SK-N-SH (cell line): ENCODE measurements around the gene EXOC6B. TPM values are rescaled to one million over a fixed set of nuclear protein-coding genes. Genes with fewer than 3 reads are reported as not detected.

ENCODE experiments used
- CTCF ChIA-PET: fragments of 300-600, 350-600 bp; formaldehyde crosslinking; extraction: SDS; loops from one replicate; lab custom pipeline; 2021; lab: Yijun Ruan, JAX
- POLR2A ChIA-PET: fragments of 350-600 bp; sonication (Branson Sonifier 250); formaldehyde crosslinking; extraction: SDS; loops from one replicate; lab custom pipeline; 2020; ENCODE audit warnings: antibody characterized with exemption, inconsistent platforms; lab: Yijun Ruan, JAX
- DNase-seq: peaks from one replicate; pipeline ENCODE4 v3.0.0; 2012
- H2AFZ ChIP-seq: fragments of 200-600 bp; sonication (generic); 2 replicates; pipeline ENCODE4 v1.8.1; 2016; ENCODE audit warnings: antibody characterized with exemption, mild to moderate bottlenecking, low read depth
- H3F3A ChIP-seq: fragments of 200-600 bp; sonication (generic); replicated peaks from 2 replicates; pipeline ENCODE3; 2016; ENCODE audit warnings: antibody characterized with exemption, mild to moderate bottlenecking; ENCODE audit not compliant: insufficient read depth
- H3K27ac ChIP-seq, 2 experiments: fragments of 200-500 bp in 1 of 2; fragments of 200-600 bp in 1 of 2; sonication (Bioruptor generic) in 1 of 2; sonication (generic), shearing (Covaris generic) in 1 of 2; 2 replicates each; pipeline versions ENCODE4 v1.5.1 to v1.6.1; 2014 to 2016; ENCODE audit warnings: low read depth in 2 of 2, inconsistent platforms in 1 of 2, low read length in 1 of 2, mild to moderate bottlenecking in 1 of 2, mixed read lengths in 1 of 2
- H3K27me3 ChIP-seq: fragments of 200-600 bp; sonication (generic), shearing (Covaris generic); 2 replicates; pipeline ENCODE4 v1.6.1; 2016; ENCODE audit warnings: mixed run types; ENCODE audit not compliant: insufficient read depth
- H3K36me3 ChIP-seq, 2 experiments: fragments of 200-500 bp in 1 of 2; fragments of 200-600 bp in 1 of 2; sonication (Bioruptor generic) in 1 of 2; sonication (generic) in 1 of 2; replicated peaks in 1 of 2; 2 replicates each; pipeline versions ENCODE3 to v1.5.1; 2014 to 2016; ENCODE audit warnings: low read length in 1 of 2, mild to moderate bottlenecking in 1 of 2; ENCODE audit not compliant: insufficient read depth in 2 of 2, control insufficient read depth in 1 of 2
- H3K4me1 ChIP-seq, 2 experiments: fragments of 200-500 bp in 1 of 2; fragments of 200-600 bp in 1 of 2; sonication (Bioruptor generic) in 1 of 2; sonication (generic), shearing (Covaris generic) in 1 of 2; 2 replicates each; pipeline versions ENCODE4 v1.5.1 to v1.6.1; 2014 to 2016; ENCODE audit warnings: low read depth in 1 of 2, low read length in 1 of 2, mixed run types in 1 of 2; ENCODE audit not compliant: insufficient read depth in 2 of 2, control insufficient read depth in 1 of 2
- H3K4me2 ChIP-seq: fragments of 200-600 bp; sonication (generic), shearing (Covaris generic); 2 replicates; pipeline ENCODE4 v1.6.1; 2017; ENCODE audit warnings: mixed run types
- H3K4me3 ChIP-seq, 2 experiments: fragments of 200-500 bp in 1 of 2; fragments of 200-600 bp in 1 of 2; sonication (Bioruptor generic) in 1 of 2; sonication (generic), shearing (Covaris generic) in 1 of 2; 2 replicates each; pipeline versions ENCODE4 v1.5.1 to v1.8.1; 2014 to 2016; ENCODE audit warnings: low read depth in 2 of 2, inconsistent platforms in 1 of 2, low read length in 1 of 2, mild to moderate bottlenecking in 1 of 2, mixed read lengths in 1 of 2, moderate library complexity in 1 of 2
- H3K79me2 ChIP-seq: fragments of 200-600 bp; sonication (generic); 2 replicates; pipeline ENCODE4 v1.8.1; 2017; ENCODE audit warnings: mild to moderate bottlenecking; ENCODE audit not compliant: insufficient read depth
- H3K9ac ChIP-seq: fragments of 200-600 bp; sonication (generic); 2 replicates; pipeline ENCODE4 v1.6.1; 2017; ENCODE audit warnings: mixed run types
- H3K9me2 ChIP-seq: fragments of 200-600 bp; sonication (generic); 2 replicates; pipeline ENCODE4 v1.6.1; 2017; ENCODE audit warnings: mixed run types
- H3K9me3 ChIP-seq: fragments of 200-600 bp; sonication (generic); 2 replicates; pipeline ENCODE4 v1.6.1; 2017; ENCODE audit warnings: mixed run types, mild to moderate bottlenecking, moderate library complexity
- H4K20me1 ChIP-seq: fragments of 200-600 bp; sonication (generic); 2 replicates; pipeline ENCODE4 v1.6.1; 2017; ENCODE audit warnings: mild to moderate bottlenecking, mixed run types; ENCODE audit not compliant: insufficient read depth
- CHD2 ChIP-seq: fragments of 150-350 bp; IDR thresholded peaks from 2 replicates; pipeline ENCODE4 v1.6.1; 2018; ENCODE audit warnings: low read length; ENCODE audit not compliant: partially characterized antibody
- FOXM1 ChIP-seq: IDR thresholded peaks from 2 replicates; pipeline ENCODE4 v1.4.0; 2012; ENCODE audit warnings: low read depth, mild to moderate bottlenecking
- GABPA ChIP-seq: IDR thresholded peaks from 2 replicates; pipeline ENCODE4 v1.4.0; 2012; ENCODE audit warnings: low read depth, mild to moderate bottlenecking
- GATA2 ChIP-seq: sonication (generic); formaldehyde crosslinking; IDR thresholded peaks from 2 replicates; pipeline ENCODE4 v1.5.0; 2020; ENCODE audit warnings: mild to moderate bottlenecking, missing genetic modification reagents
- JUND ChIP-seq: IDR thresholded peaks from 2 replicates; pipeline ENCODE4 v1.4.0; 2012
- MAX ChIP-seq: IDR thresholded peaks from 2 replicates; pipeline ENCODE4 v1.4.0; 2012; ENCODE audit warnings: low read depth
- MEF2A ChIP-seq: IDR thresholded peaks from 2 replicates; pipeline ENCODE4 v1.4.0; 2012; ENCODE audit warnings: low read depth, borderline replicate concordance
- NFIC ChIP-seq: IDR thresholded peaks from 2 replicates; pipeline ENCODE4 v1.4.0; 2012; ENCODE audit warnings: borderline replicate concordance
- NRF1 ChIP-seq: IDR thresholded peaks from 2 replicates; pipeline ENCODE4 v1.6.1; 2012; ENCODE audit warnings: low read depth, mild to moderate bottlenecking, low read length
- PBX3 ChIP-seq: IDR thresholded peaks from 2 replicates; pipeline ENCODE4; 2012
- SIN3A ChIP-seq: IDR thresholded peaks from 2 replicates; pipeline ENCODE4 v1.6.1; 2012; ENCODE audit warnings: low read depth, mild to moderate bottlenecking, low read length, moderate library complexity, borderline replicate concordance
- USF1 ChIP-seq: IDR thresholded peaks from 2 replicates; pipeline ENCODE4 v1.4.0; 2012; ENCODE audit warnings: low read depth, borderline replicate concordance
- WGBS: methylation state at CpG from one replicate; pipeline ENCODE4 v1.1.6; 2017; ENCODE audit warnings: low lambda C conversion rate; 5-methylcytosine and 5-hydroxymethylcytosine counted together
- polyA plus RNA-seq, 3 experiments: library from polyadenylated mRNA; depleted of rRNA; stranded (reverse); fragments of >200 nt; gene quantifications; 2 replicates each; pipeline ENCODE4 v1.2.3, GENCODE V29; 2012
- TF ChIP-seq, protein P1 (sequence below): fragments of 200-600 bp; sonication (generic); IDR thresholded peaks from 2 replicates; pipeline ENCODE4 v1.6.1; 2017; ENCODE audit warnings: antibody characterized with exemption, mild to moderate bottlenecking, moderate library complexity
- TF ChIP-seq, protein P2 (sequence below): IDR thresholded peaks from 2 replicates; pipeline ENCODE4 v1.6.1; 2012; ENCODE audit warnings: mild to moderate bottlenecking, low read depth, low read length, moderate library complexity
- TF ChIP-seq, protein P3 (sequence below): fragments of 150-350 bp; IDR thresholded peaks from 2 replicates; pipeline ENCODE4 v1.6.1; 2016; ENCODE audit warnings: mild to moderate bottlenecking, low read depth, low read length

EXOC6B gene
- polyA plus RNA-seq, 1 of the 3 experiments (the other 2 are of a cell fraction), result 7.4 TPM

DNA sequence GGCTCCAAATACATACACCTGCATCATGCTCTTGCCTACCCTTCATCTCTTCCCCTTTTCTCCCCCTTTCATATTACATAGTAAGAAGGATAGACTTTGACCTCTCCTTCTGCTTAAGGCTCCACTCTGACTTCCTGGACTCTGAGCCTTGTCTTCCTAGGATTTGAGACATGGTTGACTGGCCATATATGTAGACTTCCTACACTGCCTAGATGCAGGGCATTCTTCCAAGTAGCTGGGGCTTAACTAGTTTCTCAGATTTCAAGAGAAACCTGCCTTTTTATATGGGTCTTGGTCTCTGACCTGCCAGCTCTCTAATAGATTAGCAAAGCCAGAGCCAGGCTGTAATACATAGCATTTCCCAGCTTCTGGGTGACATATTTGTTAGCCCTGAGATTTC, 642.8 kb downstream of the EXOC6B start:
- no peak overlapping the region for H3K27ac ChIP-seq
- H2AFZ ChIP-seq, result no peak overlapping the region
- H3K79me2 ChIP-seq, result no peaks in the 10 kb centered on the region
- no peak overlapping the region for H3K4me2 ChIP-seq
- no peaks in the 10 kb centered on the region for H3F3A ChIP-seq
- no peak overlapping the region for H3K9ac ChIP-seq
- no peaks in the 10 kb centered on the region for H4K20me1 ChIP-seq
- TF ChIP-seq NRF1 (no peak), GATA2 (CRISPR knock-in tag) (no peak), MAX (no peak), GABPA (no peak), CHD2 (no peak), MEF2A (no peak)
- TF ChIP-seq, protein P1, sequence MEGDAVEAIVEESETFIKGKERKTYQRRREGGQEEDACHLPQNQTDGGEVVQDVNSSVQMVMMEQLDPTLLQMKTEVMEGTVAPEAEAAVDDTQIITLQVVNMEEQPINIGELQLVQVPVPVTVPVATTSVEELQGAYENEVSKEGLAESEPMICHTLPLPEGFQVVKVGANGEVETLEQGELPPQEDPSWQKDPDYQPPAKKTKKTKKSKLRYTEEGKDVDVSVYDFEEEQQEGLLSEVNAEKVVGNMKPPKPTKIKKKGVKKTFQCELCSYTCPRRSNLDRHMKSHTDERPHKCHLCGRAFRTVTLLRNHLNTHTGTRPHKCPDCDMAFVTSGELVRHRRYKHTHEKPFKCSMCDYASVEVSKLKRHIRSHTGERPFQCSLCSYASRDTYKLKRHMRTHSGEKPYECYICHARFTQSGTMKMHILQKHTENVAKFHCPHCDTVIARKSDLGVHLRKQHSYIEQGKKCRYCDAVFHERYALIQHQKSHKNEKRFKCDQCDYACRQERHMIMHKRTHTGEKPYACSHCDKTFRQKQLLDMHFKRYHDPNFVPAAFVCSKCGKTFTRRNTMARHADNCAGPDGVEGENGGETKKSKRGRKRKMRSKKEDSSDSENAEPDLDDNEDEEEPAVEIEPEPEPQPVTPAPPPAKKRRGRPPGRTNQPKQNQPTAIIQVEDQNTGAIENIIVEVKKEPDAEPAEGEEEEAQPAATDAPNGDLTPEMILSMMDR, result no peak
- TF ChIP-seq, protein P2, sequence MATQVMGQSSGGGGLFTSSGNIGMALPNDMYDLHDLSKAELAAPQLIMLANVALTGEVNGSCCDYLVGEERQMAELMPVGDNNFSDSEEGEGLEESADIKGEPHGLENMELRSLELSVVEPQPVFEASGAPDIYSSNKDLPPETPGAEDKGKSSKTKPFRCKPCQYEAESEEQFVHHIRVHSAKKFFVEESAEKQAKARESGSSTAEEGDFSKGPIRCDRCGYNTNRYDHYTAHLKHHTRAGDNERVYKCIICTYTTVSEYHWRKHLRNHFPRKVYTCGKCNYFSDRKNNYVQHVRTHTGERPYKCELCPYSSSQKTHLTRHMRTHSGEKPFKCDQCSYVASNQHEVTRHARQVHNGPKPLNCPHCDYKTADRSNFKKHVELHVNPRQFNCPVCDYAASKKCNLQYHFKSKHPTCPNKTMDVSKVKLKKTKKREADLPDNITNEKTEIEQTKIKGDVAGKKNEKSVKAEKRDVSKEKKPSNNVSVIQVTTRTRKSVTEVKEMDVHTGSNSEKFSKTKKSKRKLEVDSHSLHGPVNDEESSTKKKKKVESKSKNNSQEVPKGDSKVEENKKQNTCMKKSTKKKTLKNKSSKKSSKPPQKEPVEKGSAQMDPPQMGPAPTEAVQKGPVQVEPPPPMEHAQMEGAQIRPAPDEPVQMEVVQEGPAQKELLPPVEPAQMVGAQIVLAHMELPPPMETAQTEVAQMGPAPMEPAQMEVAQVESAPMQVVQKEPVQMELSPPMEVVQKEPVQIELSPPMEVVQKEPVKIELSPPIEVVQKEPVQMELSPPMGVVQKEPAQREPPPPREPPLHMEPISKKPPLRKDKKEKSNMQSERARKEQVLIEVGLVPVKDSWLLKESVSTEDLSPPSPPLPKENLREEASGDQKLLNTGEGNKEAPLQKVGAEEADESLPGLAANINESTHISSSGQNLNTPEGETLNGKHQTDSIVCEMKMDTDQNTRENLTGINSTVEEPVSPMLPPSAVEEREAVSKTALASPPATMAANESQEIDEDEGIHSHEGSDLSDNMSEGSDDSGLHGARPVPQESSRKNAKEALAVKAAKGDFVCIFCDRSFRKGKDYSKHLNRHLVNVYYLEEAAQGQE, result no peak
- no peaks in the 10 kb centered on the region for H3K4me1 ChIP-seq
- POLR2A ChIA-PET, result no interaction called here
- H3K9me3 ChIP-seq, result no peaks in the 10 kb centered on the region
- H3K27me3 ChIP-seq, result no peaks in the 10 kb centered on the region
- CTCF ChIA-PET, result no interaction called here
- no peak overlapping the region for H3K4me3 ChIP-seq
- H3K36me3 ChIP-seq, result peaks cover 0 to 10% of the 10 kb centered on the region in 2 experiments
- H3K9me2 ChIP-seq, result no peaks in the 10 kb centered on the region
- no peak for DNase-seq

DNA sequence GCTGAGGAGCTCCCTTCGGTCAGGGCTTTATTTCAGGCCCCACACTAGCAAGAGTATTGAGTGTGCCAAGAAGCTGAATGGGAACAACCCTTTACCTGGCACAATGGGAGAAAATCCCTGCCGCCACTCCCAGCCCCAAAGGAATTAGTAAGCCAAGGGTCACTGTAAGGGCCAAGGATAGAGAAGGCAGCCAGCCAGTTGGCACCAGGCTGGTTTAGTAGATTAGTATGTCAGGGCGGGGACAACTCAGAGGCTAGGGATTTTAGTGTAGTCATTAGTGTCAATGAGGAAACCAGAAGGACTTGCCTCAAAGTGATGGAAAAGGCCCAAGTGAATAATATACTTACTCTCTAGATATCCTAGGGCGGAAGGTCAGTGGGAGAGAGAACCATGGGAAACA, 643.3 kb downstream of the EXOC6B start:
- 84% methylated on average over 4 of the region's 4 CpGs for WGBS
- no peak for DNase-seq

More for the DNA sequence above, 643.3 kb downstream of the EXOC6B start:
- H3K4me3 ChIP-seq, result no peak overlapping the region
- H4K20me1 ChIP-seq, result no peaks in the 10 kb centered on the region
- H3K9ac ChIP-seq, result no peak overlapping the region
- H3F3A ChIP-seq, result no peaks in the 10 kb centered on the region
- H3K9me2 ChIP-seq, result no peaks in the 10 kb centered on the region
- POLR2A ChIA-PET, result no interaction called here
- no peak overlapping the region for H3K4me2 ChIP-seq
- CTCF ChIA-PET, result interaction anchor here (1.2 kb wide), 1 partner anchor 9 kb away, joined by 3 read pairs; no protein-coding TSS in a partner anchor
- no peaks in the 10 kb centered on the region for H3K4me1 ChIP-seq
- no peaks in the 10 kb centered on the region for H3K9me3 ChIP-seq
- H3K79me2 ChIP-seq, result no peaks in the 10 kb centered on the region
- no peaks in the 10 kb centered on the region for H3K27me3 ChIP-seq
- no peak overlapping the region for H2AFZ ChIP-seq
- TF ChIP-seq SIN3A, result no peak
- TF ChIP-seq NFIC, result no peak
- TF ChIP-seq FOXM1, result no peak
- TF ChIP-seq USF1, result no peak
- TF ChIP-seq MAX, result no peak
- no peak for TF ChIP-seq JUND
- TF ChIP-seq, protein P3, sequence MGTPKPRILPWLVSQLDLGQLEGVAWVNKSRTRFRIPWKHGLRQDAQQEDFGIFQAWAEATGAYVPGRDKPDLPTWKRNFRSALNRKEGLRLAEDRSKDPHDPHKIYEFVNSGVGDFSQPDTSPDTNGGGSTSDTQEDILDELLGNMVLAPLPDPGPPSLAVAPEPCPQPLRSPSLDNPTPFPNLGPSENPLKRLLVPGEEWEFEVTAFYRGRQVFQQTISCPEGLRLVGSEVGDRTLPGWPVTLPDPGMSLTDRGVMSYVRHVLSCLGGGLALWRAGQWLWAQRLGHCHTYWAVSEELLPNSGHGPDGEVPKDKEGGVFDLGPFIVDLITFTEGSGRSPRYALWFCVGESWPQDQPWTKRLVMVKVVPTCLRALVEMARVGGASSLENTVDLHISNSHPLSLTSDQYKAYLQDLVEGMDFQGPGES, result no peak
- no peak for TF ChIP-seq PBX3
- TF ChIP-seq, all 33 proteins: peak for 0
- no peak overlapping the region for H3K27ac ChIP-seq
- peaks cover 0 to 10% of the 10 kb centered on the region in 2 experiments for H3K36me3 ChIP-seq
